HG03378 (cell line): ENCODE measurements around the gene LILRA1.
"Not testable (repeated sequence)": the region's sequence is repeated elsewhere in the genome, so short reads cannot be mapped to it uniquely, and the experiment has no call there.

Experiments used
- ATAC-seq: cut with Tn5 transposase; IDR thresholded peaks from one replicate; pipeline ENCODE4 v1.9.1; 2021; ENCODE audit warnings: mild to moderate bottlenecking, moderate library complexity; ENCODE audit not compliant: unreplicated experiment

Gene LILRA1

DNA sequence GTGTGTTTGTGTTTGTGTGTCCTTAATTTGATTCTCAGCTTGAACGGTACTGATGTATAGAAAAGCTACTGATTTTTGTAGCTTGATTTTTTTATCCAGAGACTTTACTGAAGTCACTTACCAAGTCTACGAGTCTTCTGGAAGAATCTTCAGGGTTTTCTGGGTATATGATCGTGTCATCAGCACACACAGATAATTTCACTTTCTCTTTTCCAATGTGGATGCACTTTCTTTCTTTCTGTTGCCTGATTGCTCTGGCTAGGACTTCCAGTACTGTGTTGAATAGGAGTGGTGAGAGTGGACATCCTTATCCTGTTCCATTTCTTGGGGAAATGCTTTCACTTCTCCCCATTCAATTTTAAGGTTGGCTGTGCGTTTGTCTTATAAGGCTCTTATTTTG, 29.0 kb downstream of the LILRA1 start:
- no peak for ATAC-seq

DNA sequence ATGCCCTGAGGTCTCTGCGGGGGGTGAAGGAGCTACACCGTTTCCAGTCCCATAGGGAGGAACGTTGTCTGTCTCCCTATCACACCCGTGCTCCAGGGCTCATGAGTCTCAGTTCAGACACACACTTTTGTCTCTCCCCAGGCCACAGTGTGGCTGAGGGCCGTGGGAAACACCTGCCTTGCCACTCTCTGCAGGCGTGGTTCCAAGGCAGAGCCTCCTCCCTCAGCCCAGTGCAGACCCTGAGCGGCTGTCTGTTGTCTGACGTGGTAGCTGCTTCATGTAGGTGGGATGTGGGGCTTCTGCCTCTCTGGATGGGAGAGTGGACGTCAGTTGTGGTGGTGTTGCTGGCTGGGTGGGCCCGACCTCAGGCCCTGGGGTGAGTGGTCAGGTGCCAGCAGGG, 30.8 kb downstream of the LILRA1 start:
- not testable (repeated sequence) for ATAC-seq

DNA sequence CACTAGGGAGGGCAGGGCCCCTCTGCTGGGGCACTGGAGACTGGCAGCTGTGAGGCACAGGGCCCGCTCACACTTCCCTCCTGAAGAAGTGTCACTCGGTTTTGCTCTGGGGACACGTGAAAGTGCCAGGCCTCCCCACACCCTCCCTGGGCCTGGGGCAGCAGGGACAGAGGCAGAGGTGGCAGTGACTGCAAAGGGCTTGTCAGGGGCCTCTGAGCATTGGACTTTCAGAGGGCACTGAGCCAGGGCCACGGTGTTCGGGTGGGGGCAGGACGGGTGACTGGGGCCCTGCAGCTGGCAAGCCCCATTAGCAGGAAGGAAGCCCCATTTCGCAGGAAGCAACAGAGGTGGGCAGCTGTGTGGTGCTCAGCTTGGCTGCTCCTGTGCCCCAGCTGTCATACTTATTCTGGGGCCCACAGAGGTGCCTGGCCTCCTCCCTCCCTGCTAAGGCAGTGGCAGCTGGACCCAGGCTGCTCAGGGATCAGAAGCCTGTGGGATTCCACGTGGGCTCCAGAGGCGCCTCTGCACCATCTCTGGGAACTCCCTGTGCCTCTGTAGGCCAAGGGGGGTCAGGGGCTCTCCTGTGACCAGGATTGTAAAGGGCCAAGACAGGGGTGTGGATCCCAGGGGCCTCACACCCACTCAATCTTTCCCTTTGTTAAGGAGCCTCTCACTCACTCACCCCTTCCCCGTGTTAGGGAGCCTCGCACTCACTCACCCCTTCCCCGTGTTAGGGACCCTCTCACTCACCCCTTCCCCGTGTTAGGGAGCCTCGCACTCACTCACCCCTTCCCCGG, 31.7 kb downstream of the LILRA1 start:
- not testable (repeated sequence) for ATAC-seq

DNA sequence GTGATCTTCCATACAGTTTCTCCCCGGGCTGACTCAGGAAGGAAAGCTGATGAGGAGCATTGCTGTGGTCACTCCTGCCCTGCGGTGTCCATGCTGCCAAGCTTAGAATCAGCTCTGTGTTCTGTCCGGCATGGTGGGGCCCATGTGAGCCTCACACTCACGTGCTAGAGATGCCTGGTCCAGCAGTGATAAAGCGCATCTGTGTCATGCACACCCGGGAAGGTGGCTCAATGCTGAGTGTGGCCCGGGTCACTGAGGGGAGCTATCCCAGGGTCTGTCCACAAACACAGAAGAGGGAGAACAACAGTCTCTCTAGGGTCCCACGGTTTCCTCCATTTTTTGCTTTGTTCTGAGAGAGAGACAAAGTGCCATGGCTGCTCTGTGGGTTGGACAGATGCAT, 33.3 kb downstream of the LILRA1 start:
- no peak for ATAC-seq

DNA sequence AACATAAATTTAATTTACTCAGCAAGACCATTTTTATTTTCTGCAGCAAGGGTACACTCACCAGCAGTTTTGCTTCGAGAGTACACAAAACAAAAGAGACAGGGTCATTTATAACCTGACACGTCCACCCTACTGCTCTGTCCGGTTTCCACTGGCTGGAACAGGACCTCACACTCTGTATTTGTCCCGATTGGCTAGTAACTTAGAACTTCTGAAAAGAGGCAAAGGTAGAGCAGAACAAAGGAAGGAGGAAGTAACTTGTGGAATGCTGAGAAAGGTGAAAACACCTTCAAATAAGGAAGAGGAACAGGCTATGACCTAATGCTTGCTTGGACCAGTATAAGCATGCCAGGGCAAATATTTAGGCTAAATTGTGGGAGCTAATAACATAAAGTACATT, 34.5 kb downstream of the LILRA1 start:
- not testable (repeated sequence) for ATAC-seq

DNA sequence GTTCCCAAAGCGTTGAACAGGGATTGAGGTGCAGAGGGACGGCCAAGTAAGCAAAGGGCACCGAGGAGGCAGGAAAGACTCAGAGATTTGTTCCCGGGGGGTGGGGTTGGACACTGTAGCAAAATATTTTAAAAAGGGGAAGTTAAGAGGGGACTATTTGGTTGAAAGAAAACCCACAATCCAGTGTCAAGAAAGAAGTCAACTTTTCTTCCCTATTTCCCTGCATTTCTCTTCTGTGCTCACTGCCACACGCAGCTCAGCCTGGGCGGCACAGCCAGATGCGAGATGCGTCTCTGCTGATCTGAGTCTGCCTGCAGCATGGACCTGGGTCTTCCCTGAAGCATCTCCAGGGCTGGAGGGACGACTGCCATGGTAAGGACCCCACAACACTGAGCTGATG, 36.8 kb downstream of the LILRA1 start, which contains the start of gene LILRB1:
Gene LILRB1, plus strand, starts transcription at position 223 of the 400 bp plus-strand sequence. CDS start 590 bp downstream, outside the sequence.
- not testable (repeated sequence) for ATAC-seq

DNA sequence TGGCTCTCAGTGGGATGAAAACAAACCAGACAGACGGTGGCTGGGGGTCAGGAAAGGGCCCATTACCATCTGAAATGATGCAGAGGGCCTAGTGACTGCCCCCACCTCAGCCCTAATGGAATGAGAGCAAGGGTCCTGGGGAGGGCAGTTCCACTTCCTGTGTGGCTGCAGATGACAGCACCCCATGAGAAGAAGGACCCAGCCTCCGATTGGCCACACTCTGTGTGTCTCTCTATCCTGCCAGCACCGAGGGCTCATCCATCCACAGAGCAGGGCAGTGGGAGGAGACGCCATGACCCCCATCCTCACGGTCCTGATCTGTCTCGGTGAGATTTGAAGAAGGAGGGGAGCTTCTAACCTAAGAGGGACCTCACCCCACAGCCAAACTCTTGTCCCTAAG, 37.4 kb downstream of the LILRA1 start:
- ATAC-seq = no peak

DNA sequence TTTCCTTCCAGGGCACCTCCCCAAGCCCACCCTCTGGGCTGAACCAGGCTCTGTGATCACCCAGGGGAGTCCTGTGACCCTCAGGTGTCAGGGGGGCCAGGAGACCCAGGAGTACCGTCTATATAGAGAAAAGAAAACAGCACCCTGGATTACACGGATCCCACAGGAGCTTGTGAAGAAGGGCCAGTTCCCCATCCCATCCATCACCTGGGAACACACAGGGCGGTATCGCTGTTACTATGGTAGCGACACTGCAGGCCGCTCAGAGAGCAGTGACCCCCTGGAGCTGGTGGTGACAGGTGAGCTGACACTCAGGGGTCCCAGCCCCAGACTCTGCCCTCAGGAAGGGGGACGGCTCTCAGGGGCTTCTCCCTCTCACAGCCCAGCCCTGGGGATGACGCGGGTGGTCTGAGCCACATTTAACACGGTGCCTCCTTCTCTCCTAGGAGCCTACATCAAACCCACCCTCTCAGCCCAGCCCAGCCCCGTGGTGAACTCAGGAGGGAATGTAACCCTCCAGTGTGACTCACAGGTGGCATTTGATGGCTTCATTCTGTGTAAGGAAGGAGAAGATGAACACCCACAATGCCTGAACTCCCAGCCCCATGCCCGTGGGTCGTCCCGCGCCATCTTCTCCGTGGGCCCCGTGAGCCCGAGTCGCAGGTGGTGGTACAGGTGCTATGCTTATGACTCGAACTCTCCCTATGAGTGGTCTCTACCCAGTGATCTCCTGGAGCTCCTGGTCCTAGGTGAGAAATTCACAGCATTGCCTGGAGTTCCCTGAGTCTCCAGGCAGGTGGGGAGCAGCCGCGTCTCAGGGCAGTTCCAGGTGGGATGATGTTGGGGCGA, 38.3 kb downstream of the LILRA1 start:
- ATAC-seq = not testable (repeated sequence)

DNA sequence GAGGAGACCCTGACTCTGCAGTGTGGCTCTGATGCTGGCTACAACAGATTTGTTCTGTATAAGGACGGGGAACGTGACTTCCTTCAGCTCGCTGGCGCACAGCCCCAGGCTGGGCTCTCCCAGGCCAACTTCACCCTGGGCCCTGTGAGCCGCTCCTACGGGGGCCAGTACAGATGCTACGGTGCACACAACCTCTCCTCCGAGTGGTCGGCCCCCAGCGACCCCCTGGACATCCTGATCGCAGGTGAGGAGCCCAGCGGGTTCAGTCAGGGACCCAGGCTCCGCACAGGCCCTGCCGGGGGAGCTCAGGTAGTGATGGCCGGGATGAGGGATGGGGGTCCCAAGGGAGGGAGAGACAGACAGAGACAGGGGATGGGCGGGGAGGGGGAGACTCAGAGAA, 39.1 kb downstream of the LILRA1 start:
- not testable (repeated sequence) for ATAC-seq

DNA sequence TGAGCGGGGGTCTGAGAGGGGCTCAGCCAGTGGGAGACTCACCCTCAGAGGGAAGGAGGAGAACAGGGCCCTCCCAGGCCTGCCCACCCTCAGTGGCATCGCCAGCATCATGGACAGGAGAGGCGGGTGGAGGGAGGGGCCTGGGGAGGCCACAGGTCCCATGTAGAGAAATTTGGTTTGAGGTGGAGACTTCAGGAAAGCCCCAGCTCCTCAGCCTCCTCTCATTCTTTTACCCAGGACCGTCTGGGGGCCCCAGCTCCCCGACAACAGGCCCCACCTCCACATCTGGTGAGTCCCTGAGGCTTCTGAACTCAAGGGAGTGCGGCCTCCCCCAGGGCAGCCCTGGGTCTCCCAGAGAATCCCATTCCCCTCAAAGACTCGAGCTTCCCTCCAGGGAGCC, 40.0 kb downstream of the LILRA1 start:
- no peak for ATAC-seq

DNA sequence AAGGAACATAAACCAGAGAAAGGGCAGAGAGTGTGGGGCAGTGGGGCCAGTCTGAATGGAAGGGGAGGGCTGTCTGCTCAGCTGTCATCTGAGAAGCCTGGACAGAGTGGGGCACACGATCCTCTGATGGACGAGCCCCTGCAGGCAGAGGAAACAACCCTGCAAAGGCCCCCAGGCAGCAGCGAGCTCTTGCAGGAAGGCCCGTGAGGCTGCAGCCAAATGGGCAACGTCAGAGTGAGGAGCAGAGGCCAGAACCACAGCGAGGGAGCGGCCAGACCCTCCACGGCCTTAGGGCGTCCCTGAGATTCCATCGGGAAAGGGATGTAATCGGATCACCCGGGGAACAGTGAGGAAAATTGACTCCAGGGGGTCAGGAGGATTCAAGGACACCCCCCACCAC, 42.6 kb downstream of the LILRA1 start:
- not testable (repeated sequence) for ATAC-seq

DNA sequence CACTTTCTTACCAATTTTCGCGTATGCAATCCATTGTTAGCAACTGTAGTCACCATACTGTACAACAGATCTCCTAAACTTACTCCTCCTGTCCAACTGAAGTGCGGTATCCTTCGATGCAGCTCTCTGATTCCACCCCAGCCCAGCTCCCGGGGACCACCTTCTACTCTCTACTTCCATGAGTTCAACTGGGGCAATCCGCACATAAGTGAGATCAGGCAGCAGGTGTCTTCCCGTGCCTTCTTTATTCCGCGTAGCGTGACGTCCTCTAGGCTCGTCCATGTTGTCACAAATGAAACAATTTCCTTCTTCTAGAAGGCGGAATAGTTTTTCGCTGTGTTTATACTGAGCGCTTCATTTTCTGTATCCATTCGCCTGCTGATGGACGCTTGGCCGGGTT, 45.3 kb downstream of the LILRA1 start:
- no peak for ATAC-seq

DNA sequence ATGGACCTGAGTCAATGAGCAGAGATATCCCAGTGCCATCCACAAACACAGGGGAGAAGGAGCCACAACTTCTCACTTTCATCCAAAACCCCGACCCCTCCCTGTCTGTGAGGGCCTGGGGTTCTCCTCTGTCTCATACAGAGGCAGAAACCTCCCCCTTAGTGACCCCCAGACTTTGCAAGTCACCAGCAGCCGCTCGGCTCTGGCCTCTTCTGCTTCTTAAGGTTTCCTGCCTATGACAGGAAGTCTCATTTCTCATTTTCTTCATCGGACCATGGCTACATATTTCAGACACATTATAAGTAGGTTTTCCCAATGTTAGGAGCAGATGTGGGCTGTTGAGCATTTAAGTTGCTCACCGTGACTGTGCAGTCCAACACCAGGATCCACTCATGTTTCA, 49.5 kb downstream of the LILRA1 start:
- not testable (repeated sequence) for ATAC-seq

DNA sequence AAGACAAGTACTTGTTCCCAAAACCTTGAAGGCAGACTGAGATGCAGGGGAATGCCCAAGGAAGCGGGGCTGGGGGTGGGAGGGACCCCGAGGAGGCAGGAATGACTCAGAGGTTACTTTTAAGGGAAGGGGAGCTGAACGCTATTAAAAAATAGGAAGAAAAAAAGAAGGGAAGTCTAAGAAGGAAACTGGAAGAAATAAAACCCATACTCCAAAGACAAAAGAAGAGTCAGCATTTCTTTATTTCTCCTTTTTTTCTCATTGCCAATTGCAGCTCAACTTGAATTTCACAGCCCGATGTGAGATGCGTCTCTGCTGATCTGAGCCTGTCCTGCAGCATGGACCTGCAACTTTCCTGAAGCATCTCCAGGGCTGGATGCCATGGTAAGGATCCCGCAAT, 50.2 kb downstream of the LILRA1 start:
- ATAC-seq = not testable (repeated sequence)

DNA sequence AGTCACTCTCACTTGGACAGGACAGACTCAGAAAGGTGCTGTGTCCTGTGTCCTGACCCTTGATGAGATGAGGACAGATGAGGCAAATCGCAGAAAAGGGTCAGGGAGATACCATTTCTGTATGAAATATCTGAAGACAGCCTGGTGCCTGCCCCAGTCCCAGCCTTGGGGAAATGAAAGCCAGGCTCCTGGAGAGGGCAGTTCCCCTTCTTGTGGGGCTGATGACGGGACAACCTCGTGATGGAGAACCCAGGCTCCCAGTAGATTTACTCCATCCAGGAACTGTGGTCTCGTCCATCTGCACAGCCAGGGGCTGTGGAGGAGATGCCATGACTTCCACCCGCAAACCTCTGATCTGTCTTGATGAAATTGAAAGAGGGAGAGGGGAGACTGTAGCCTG, 50.6 kb downstream of the LILRA1 start:
- no peak for ATAC-seq

DNA sequence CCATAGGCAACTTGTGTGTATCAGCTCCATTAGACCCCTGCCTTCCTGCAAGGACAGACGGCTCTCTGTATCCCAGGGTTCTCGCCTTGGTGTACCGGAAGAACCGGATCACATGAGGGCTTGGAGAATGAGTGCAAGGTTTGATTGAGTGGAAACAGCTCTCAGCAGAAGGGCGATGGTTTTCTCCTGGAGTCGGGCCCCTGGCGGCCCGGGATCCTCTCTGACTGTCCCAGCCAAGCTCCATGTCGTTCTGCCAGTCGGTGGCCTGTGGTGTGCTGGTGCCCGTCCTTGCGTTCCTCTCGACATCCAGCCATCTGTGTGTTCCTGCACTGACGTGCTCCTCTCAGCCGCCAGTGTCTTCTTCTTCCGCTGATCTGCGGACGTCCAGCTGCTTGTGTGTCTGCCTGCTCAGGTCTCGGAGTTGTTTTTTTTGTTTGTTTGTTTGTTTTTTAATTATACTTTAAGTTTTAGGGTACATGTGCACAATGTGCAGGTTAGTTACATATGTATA, 53.0 kb downstream of the LILRA1 start:
- no peak for ATAC-seq

DNA sequence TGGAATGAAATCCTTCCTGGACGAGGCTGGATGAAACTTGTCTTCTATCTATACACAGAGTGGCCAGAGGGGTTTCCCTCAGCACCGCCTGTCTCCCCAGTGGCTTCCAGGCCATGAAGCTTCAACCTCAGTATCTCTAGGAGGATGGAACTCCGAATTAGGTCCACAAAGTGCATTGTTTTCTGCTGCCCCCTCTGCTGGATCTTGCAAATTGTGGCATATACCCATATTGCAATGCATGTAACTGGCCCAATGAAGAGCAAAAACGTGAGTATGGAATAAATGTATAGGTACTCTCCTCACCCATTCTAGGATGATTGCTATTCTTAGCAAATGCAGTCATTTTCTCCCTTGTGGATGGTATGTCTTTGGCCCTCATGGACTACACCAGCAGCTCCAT, 54.7 kb downstream of the LILRA1 start:
- ATAC-seq = no peak

DNA sequence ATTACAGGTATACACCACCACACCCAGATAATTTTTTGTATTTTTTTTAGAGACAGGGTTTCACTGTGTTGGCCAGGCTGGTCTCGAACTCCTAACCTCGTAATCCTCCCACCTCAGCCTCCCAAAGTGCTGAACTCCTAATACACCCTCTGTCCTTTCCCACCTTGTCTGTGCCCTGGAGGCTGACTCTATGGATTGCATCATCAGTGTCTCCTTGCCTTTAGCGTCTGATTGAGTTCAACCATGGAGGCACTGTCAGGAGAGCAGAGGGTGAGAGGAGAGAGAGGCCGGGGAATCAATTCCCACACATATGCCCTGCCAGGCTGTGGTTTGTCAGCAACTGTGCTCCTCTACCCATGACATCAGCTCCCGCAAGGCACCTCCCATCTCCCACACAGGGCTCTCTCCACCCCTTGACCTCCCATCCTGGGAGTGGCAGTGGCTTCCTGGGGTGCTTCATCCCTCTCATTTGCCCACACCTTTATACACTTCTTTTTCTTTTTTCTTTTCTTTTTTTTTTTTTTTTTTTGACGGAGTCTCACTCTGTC, 56.8 kb downstream of the LILRA1 start:
- no peak for ATAC-seq
